Kidney tubule cell (primary cell): ENCODE measurements around the gene MTFR2.

Source experiments
- DNase-seq: peaks from one replicate; pipeline ENCODE4 v3.0.0-alpha.2; 2018; ENCODE audit warnings: low spot score

Gene MTFR2

GRCh38 chr6:136249811-136250685 lies at the start of gene MTFR2:
TSS of gene MTFR2 (minus strand) at chr6:136250311. CDS start at chr6:136249099, 1,212 bp downstream.
- DNase-seq, result peak; percentile 99

GRCh38 chr6:136294621-136295020 lies 44.5 kb upstream of the MTFR2 start:
- no peak for DNase-seq

GRCh38 chr6:136290410-136291010 lies 40.4 kb upstream of the MTFR2 start:
- peak; percentile 85 for DNase-seq

- DNase-seq, result peak; percentile 100
Measured at GRCh38 chr6:136289579-136290409, 39.7 kb upstream of the MTFR2 start, which contains the start of gene BCLAF1. TSS of gene BCLAF1 (minus strand) at chr6:136289846. CDS start at chr6:136279866, 9,980 bp downstream.

- DNase-seq, result peak; percentile 91
Measured at GRCh38 chr6:136289327-136289578, 39.1 kb upstream of the MTFR2 start.

GRCh38 chr6:136288566-136289326 lies 38.6 kb upstream of the MTFR2 start:
- peak; percentile 96 for DNase-seq

GRCh38 chr6:136284909-136285308 lies 34.8 kb upstream of the MTFR2 start:
- DNase-seq, result peak; percentile 52

GRCh38 chr6:136282906-136283305 lies 32.8 kb upstream of the MTFR2 start:
- no peak for DNase-seq

- no peak for DNase-seq
Measured at GRCh38 chr6:136280032-136280609, 30.0 kb upstream of the MTFR2 start.

- DNase-seq, result no peak
Measured at GRCh38 chr6:136274062-136274461, 24.0 kb upstream of the MTFR2 start.

- no peak for DNase-seq
Measured at GRCh38 chr6:136265101-136265500, 15.0 kb upstream of the MTFR2 start.

GRCh38 chr6:136262940-136263339 lies 12.8 kb upstream of the MTFR2 start:
- DNase-seq, result no peak

GRCh38 chr6:136254851-136255466 lies 4.8 kb upstream of the MTFR2 start:
- no peak for DNase-seq

GRCh38 chr6:136253734-136254133 lies 3.6 kb upstream of the MTFR2 start:
- no peak for DNase-seq

- DNase-seq, result no peak
Measured at GRCh38 chr6:136252441-136252840, 2.3 kb upstream of the MTFR2 start.

- DNase-seq, result peak; percentile 8
Measured at GRCh38 chr6:136251394-136251793, 1.3 kb upstream of the MTFR2 start.

GRCh38 chr6:136250686-136251008 lies 536 bp upstream of the MTFR2 start:
- DNase-seq, result no peak

GRCh38 chr6:136249336-136249735 lies 775 bp downstream of the MTFR2 start:
- DNase-seq, result no peak

GRCh38 chr6:136244061-136244616 lies 6.0 kb downstream of the MTFR2 start:
- no peak for DNase-seq

- no peak for DNase-seq
Measured at GRCh38 chr6:136236466-136237293, 13.4 kb downstream of the MTFR2 start.
